T-cell (primary cell): ENCODE measurements around the gene NRIP1. TPM values are rescaled to one million over a fixed set of nuclear protein-coding genes. Genes with fewer than 3 reads are reported as not detected.

ENCODE experiments used
- ATAC-seq, 4 experiments: fragments of 200-7000 bp in 3 of 4; fragments of 150-1000 bp in 1 of 4; cut with Tn5 transposase; replicated peaks in 1 of 4; 1 replicate in 3 of 4; 2 replicates in 1 of 4; pipeline ENCODE4 v1.10.0; 2021; ENCODE audit warnings: moderate library complexity in 3 of 4, mild to moderate bottlenecking in 2 of 4, moderate number of reproducible peaks in 1 of 4
- CTCF ChIA-PET, 2 donors: fragments of 300-600 bp; sonication (Branson Sonifier 250); formaldehyde crosslinking; loops; one replicate each; lab custom pipeline; 2022; ENCODE audit warnings: antibody characterized with exemption in 2 of 2; lab: Charles Lee
- POLR2A ChIA-PET, 2 donors: fragments of 300-600 bp; sonication (Branson Sonifier 250); formaldehyde crosslinking; loops; one replicate each; lab custom pipeline; 2022; ENCODE audit warnings: antibody characterized with exemption in 2 of 2; lab: Charles Lee
- DNase-seq, 35 experiments: peaks; one replicate each; pipeline versions ENCODE4 v3.0.0 to v3.0.0-alpha.2; 2013 to 2023
- H3K27ac ChIP-seq: one replicate; pipeline ENCODE4 v1.5.1; 2013; ENCODE audit warnings: low read length
- H3K27me3 ChIP-seq, 2 experiments: replicated peaks in 1 of 2; 1 replicate in 1 of 2; 2 replicates in 1 of 2; pipeline versions ENCODE4 v1.6.1 to v1.7.0; 2013; ENCODE audit warnings: low read length in 1 of 2, mixed read lengths in 1 of 2; ENCODE audit not compliant: control insufficient read depth in 2 of 2, insufficient read depth in 2 of 2; ENCODE audit errors: extremely low read depth in 1 of 2
- H3K36me3 ChIP-seq, 2 donors: 1 replicate in 1 of 2; 2 replicates in 1 of 2; pipeline versions ENCODE4 v1.6.1 to v1.7.0; 2013; ENCODE audit warnings: low read length in 1 of 2; ENCODE audit not compliant: control insufficient read depth in 2 of 2, insufficient read depth in 1 of 2; ENCODE audit errors: extremely low read depth in 1 of 2
- H3K4me1 ChIP-seq, 2 experiments: 1 replicate in 1 of 2; 2 replicates in 1 of 2; pipeline versions ENCODE4 v1.6.1 to v1.7.0; 2013; ENCODE audit warnings: low read length in 2 of 2, mixed read lengths in 1 of 2; ENCODE audit not compliant: insufficient read depth in 2 of 2, control insufficient read depth in 1 of 2; ENCODE audit errors: extremely low read depth in 1 of 2
- H3K4me3 ChIP-seq, 2 donors: 1 replicate in 1 of 2; 2 replicates in 1 of 2; pipeline versions ENCODE4 v1.5.1 to v1.7.0; 2013; ENCODE audit warnings: mild to moderate bottlenecking in 2 of 2, low read length in 1 of 2, moderate library complexity in 1 of 2; ENCODE audit not compliant: control insufficient read depth in 1 of 2; ENCODE audit errors: extremely low read depth in 1 of 2
- H3K9me3 ChIP-seq: 2 replicates; pipeline ENCODE4 v1.7.0; 2013
- H3K27ac Mint-ChIP-seq, 2 donors: one replicate each; pipeline ENCODE4 v1.8.0; 2020 to 2021; ENCODE audit warnings: mild to moderate bottlenecking in 2 of 2, mixed read lengths in 2 of 2
- H3K27me3 Mint-ChIP-seq, 2 donors: one replicate each; pipeline ENCODE4 v1.8.0; 2021 to 2022; ENCODE audit warnings: mixed read lengths in 2 of 2
- H3K36me3 Mint-ChIP-seq: one replicate; pipeline ENCODE4 v1.8.0; 2021; ENCODE audit warnings: mixed read lengths
- H3K4me1 Mint-ChIP-seq, 3 donors: one replicate each; pipeline ENCODE4 v1.8.0; 2020 to 2022; ENCODE audit warnings: mixed read lengths in 3 of 3, mild to moderate bottlenecking in 1 of 3
- H3K4me3 Mint-ChIP-seq, 3 donors: one replicate each; pipeline ENCODE4 v1.8.0; 2020 to 2022; ENCODE audit warnings: mild to moderate bottlenecking in 3 of 3, mixed read lengths in 3 of 3, moderate library complexity in 3 of 3
- H3K9me3 Mint-ChIP-seq, 3 donors: one replicate each; pipeline ENCODE4 v1.8.0; 2020 to 2022; ENCODE audit warnings: mixed read lengths in 3 of 3
- WGBS: methylation state at CpG from one replicate; pipeline ENCODE4 v1.1.5; 2013; ENCODE audit warnings: missing lambda C conversion rate; ENCODE audit not compliant: insufficient coverage; 5-methylcytosine and 5-hydroxymethylcytosine counted together
- total RNA-seq, 35 experiments: library from RNA in 6 of 35; stranded (reverse) in 6 of 35; fragments of 120-200 nt in 1 of 35; gene quantifications; one replicate each; pipeline versions ENCODE4 v1.2.1 to v1.2.4 and lab custom pipeline; 2013 to 2026

Gene NRIP1
- total RNA-seq, 5 donors from 2014 or later (not counting 1 experiment from before 2014, with no cell fraction given) = 19.5 to 35.8 (median 26.5) TPM

GRCh38 chr21:15052459-15052763 is 12.4 kb downstream of the NRIP1 start:
- ChIA-PET POLR2A (no interaction called here), CTCF (interaction anchor here (0.6 to 1.0 kb wide), 3 partner anchors 13 to 499 kb away, joined by 3 to 4 read pairs (median 3); no protein-coding TSS in a partner anchor)
- ATAC-seq (no peak), DNase-seq (no peak)
- H3K4me1 Mint-ChIP-seq = peaks cover 80 to 98% (median 83%) of the 10 kb centered on the region in 3 donors
- Histone ChIP-seq H3K4me3 (no peak overlapping the region), H3K27me3 (no peaks in the 10 kb centered on the region), H3K4me1 (peaks cover 11 to 57% of the 10 kb centered on the region in 2 experiments), H3K36me3 (no peaks in the 10 kb centered on the region), H3K9me3 (no peaks in the 10 kb centered on the region), H3K27ac (no peak overlapping the region)
- H3K27me3 Mint-ChIP-seq = no peaks in the 10 kb centered on the region
- H3K9me3 Mint-ChIP-seq = no peaks in the 10 kb centered on the region
- H3K36me3 Mint-ChIP-seq = no peaks in the 10 kb centered on the region
- 69% methylated on average over 4 of the region's 4 CpGs for WGBS
- peak overlapping the region; percentile 6 to 63 (median 45) for H3K4me3 Mint-ChIP-seq
- H3K27ac Mint-ChIP-seq = peak overlapping the region; percentile 1 to 2

DNA sequence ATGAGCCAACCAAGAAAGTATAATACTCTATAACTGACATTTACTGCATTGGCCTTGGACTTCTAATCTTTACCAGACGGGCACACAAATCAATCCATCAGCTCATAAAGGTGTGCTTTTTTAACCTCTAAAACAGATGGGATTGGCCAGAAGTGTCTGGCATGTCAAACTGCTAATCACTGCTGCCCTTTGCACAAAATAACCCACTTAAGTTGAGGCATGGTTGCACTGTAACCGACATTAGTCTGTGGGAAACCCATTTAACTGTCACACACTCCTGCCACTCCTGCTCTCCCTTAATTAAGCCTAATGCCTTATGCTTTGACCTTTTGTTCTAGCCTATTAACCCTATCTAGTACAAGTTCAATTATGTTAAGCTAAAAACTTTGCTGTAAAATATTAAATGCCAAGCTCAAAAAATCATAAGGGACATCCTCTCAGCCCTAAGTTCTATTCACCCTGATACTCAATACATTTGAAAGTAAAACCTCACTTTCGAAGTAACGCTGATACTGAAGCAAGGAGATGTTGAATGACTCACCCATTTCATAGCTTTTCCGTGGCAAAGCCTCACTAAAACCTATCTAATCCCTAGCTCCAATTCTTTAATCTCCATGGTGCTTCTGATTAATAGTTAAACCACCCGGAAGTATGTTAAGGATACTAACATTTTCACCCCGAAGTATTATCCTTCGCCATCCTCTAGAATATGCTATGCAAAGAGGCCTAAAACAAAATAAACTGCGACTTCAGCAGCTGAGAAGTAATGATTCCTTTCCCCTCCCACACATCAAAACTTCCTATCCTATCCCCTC is 12.9 kb downstream of the NRIP1 start:
- no peaks in the 10 kb centered on the region for H3K9me3 ChIP-seq
- Mint-ChIP-seq H3K4me1 (peaks cover 76 to 94% (median 80%) of the 10 kb centered on the region in 3 donors), H3K4me3 (peak overlapping the region; percentile 45 to 63 (median 52)), H3K9me3 (peaks cover 0 to 1% (median 0%) of the 10 kb centered on the region in 3 donors), H3K36me3 (peaks cover 2% of the 10 kb centered on the region), H3K27me3 (no peaks in the 10 kb centered on the region), H3K27ac (peak overlapping the region; percentile 1 to 2)
- CTCF ChIA-PET = interaction anchor here (0.6 to 1.0 kb wide), 3 partner anchors 12 to 500 kb away, joined by 3 to 4 read pairs (median 3); no protein-coding TSS in a partner anchor
- POLR2A ChIA-PET = no interaction called here
- no peaks in the 10 kb centered on the region for H3K27me3 ChIP-seq
- H3K36me3 ChIP-seq = no peaks in the 10 kb centered on the region
- WGBS = 42% methylated on average over 6 of the region's 9 CpGs
- H3K4me3 ChIP-seq = peak overlapping the region in 1 of 2 donors; percentile 38
- DNase-seq (no peak), ATAC-seq (peak in 3 of 4 experiments; percentile 42 to 58 (median 46))
- H3K4me1 ChIP-seq = peaks cover 8 to 52% of the 10 kb centered on the region in 2 experiments
- no peak overlapping the region for H3K27ac ChIP-seq

DNA sequence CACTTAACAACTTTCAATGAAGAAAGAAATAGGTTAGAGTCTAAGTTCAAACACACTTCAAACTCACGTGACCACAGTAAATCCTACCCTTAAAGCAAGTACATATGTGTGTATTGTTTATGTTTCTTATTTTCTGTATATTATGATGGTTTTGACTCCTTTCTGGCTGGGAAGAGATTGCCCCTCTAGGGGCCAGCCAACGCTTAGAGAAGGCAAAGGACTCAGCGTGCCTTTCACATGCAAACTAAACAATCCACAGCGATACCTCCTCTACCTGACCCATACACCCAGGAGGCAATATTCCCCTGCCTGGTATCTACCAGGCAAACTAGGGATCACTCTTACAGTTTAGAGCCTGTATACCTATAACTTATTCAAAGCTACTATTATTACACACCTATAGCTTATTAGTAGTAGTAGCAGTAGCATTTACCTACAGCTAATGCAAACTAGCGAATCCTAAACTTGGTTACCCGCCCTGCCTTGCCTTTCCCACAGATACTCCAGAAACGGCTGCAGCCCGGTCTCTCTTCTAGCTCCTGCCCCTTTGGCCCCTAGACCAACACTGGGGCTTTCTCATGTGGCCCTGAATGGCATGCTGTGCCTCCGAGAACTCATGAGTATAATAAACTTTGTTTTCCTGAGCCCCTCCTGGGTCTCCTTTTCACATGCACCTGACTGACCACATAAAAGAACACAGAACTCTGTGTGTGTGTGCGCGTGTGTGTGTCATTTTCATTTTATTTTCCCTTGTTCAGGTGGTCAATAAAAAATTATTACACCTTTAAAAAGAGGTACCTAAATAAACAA is 14.0 kb downstream of the NRIP1 start:
- Histone ChIP-seq H3K4me3 (peak overlapping the region in 1 of 2 donors; percentile 64), H3K9me3 (no peaks in the 10 kb centered on the region), H3K27me3 (no peaks in the 10 kb centered on the region), H3K27ac (no peak overlapping the region), H3K36me3 (no peaks in the 10 kb centered on the region), H3K4me1 (peaks cover 8 to 49% of the 10 kb centered on the region in 2 experiments)
- CTCF ChIA-PET = interaction anchor here in 1 of 2 donors (1.5 kb wide), 1 partner anchor 8 kb away, joined by 6 read pairs; no protein-coding TSS in a partner anchor
- Mint-ChIP-seq H3K9me3 (peaks cover 0 to 3% (median 0%) of the 10 kb centered on the region in 3 donors), H3K4me3 (peak overlapping the region; percentile 44 to 63 (median 53)), H3K27me3 (no peaks in the 10 kb centered on the region), H3K27ac (no peak overlapping the region), H3K36me3 (peaks cover 6% of the 10 kb centered on the region), H3K4me1 (peaks cover 77 to 93% (median 82%) of the 10 kb centered on the region in 3 donors)
- 49% methylated on average over 4 of the region's 11 CpGs for WGBS
- no peak for DNase-seq
- POLR2A ChIA-PET = interaction anchor here in 1 of 2 donors (0.6 kb wide), 1 partner anchor 581 kb away, joined by 3 read pairs; no protein-coding TSS in a partner anchor
- ATAC-seq = peak in 3 of 4 experiments; percentile 27 to 65 (median 63)

GRCh38 chr21:15045017-15045416 is 19.8 kb downstream of the NRIP1 start:
- no CpG with 5 or more reads among the region's 3 CpGs for WGBS
- no peaks in the 10 kb centered on the region for H3K27me3 ChIP-seq
- H3K27ac ChIP-seq = no peak overlapping the region
- POLR2A ChIA-PET = interaction anchor here in 1 of 2 donors (0.5 kb wide), 1 partner anchor 692 kb away, joined by 4 read pairs; no protein-coding TSS in a partner anchor
- Mint-ChIP-seq H3K36me3 (peaks cover 27% of the 10 kb centered on the region), H3K4me3 (no peak overlapping the region), H3K4me1 (peaks cover 41 to 55% (median 52%) of the 10 kb centered on the region in 3 donors), H3K27me3 (no peaks in the 10 kb centered on the region), H3K9me3 (peaks cover 0 to 6% (median 3%) of the 10 kb centered on the region in 3 donors), H3K27ac (no peak overlapping the region)
- peaks cover 0 to 9% of the 10 kb centered on the region in 2 experiments for H3K4me1 ChIP-seq
- H3K9me3 ChIP-seq = no peaks in the 10 kb centered on the region
- ATAC-seq (no peak), DNase-seq (no peak)
- H3K4me3 ChIP-seq = no peak overlapping the region
- H3K36me3 ChIP-seq = no peaks in the 10 kb centered on the region
- CTCF ChIA-PET = no interaction called here

DNA sequence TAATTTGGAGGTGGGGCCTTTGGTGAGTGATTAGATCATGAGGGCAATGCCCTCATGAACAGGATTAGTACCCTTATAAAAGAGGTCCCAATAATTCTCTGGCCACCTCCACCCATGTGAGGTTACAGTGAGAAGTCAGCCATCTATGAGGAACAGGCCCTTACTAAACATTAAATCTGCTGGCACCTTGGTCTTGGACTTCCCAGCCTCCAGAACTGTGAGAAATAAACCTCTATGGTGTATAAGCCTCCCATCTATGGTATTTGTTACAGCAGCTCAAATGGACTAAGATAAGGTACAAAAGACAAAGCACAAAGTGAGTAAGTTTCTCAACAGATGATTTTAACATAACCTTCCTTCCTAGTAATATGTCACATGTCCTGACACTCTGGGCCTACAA is 22.3 kb downstream of the NRIP1 start:
- POLR2A ChIA-PET = no interaction called here
- Mint-ChIP-seq H3K27ac (no peak overlapping the region), H3K9me3 (peaks cover 0 to 6% (median 3%) of the 10 kb centered on the region in 3 donors), H3K27me3 (no peaks in the 10 kb centered on the region), H3K4me1 (peaks cover 33 to 46% (median 35%) of the 10 kb centered on the region in 3 donors), H3K36me3 (peaks cover 27% of the 10 kb centered on the region), H3K4me3 (no peak overlapping the region)
- Histone ChIP-seq H3K27me3 (no peaks in the 10 kb centered on the region), H3K9me3 (no peaks in the 10 kb centered on the region), H3K36me3 (no peaks in the 10 kb centered on the region), H3K4me1 (no peaks in the 10 kb centered on the region), H3K27ac (no peak overlapping the region), H3K4me3 (no peak overlapping the region)
- no peak for DNase-seq
- no peak for ATAC-seq
- CTCF ChIA-PET = no interaction called here
